T-helper 17 cell (primary cell): ENCODE data around the gene SCP2. TPM values are rescaled to one million over a fixed set of nuclear protein-coding genes. Genes with fewer than 3 reads are reported as not detected.

Experiments used
- ATAC-seq: fragments of 150-1000 bp; cut with Tn5 transposase; 2 replicates; pipeline ENCODE4 v1.10.0; 2021; ENCODE audit warnings: mild to moderate bottlenecking, moderate library complexity
- DNase-seq, 3 donors: peaks; one replicate each; pipeline versions ENCODE4 v3.0.0 to v3.0.0-alpha.2; 2020 to 2021
- H3K9me3 ChIP-seq: one replicate; pipeline ENCODE4 v1.7.0; 2013; ENCODE audit warnings: low read length, mild to moderate bottlenecking; ENCODE audit not compliant: control insufficient read depth, poor library complexity, severe bottlenecking
- H3K27ac Mint-ChIP-seq: one replicate; pipeline ENCODE4 v1.8.0; 2022; ENCODE audit warnings: mild to moderate bottlenecking, moderate library complexity, mixed read lengths
- H3K27me3 Mint-ChIP-seq: one replicate; pipeline ENCODE4 v1.8.0; 2022; ENCODE audit warnings: mixed read lengths
- H3K36me3 Mint-ChIP-seq: one replicate; pipeline ENCODE4 v1.8.0; 2022; ENCODE audit warnings: low read depth, mixed read lengths
- H3K4me1 Mint-ChIP-seq: one replicate; pipeline ENCODE4 v1.8.0; 2022; ENCODE audit warnings: mild to moderate bottlenecking, mixed read lengths
- H3K4me3 Mint-ChIP-seq: one replicate; pipeline ENCODE4 v1.8.0; 2022; ENCODE audit warnings: mild to moderate bottlenecking, moderate library complexity, mixed read lengths
- total RNA-seq, 4 donors: library from RNA in 2 of 4; stranded (reverse) in 2 of 4; gene quantifications; one replicate each; pipeline ENCODE4 v1.2.3 and lab custom pipeline; 2022 to 2026

SCP2 gene
- total RNA-seq, 2 donors from 2014 or later, result 55.2 to 60.6 TPM

DNA sequence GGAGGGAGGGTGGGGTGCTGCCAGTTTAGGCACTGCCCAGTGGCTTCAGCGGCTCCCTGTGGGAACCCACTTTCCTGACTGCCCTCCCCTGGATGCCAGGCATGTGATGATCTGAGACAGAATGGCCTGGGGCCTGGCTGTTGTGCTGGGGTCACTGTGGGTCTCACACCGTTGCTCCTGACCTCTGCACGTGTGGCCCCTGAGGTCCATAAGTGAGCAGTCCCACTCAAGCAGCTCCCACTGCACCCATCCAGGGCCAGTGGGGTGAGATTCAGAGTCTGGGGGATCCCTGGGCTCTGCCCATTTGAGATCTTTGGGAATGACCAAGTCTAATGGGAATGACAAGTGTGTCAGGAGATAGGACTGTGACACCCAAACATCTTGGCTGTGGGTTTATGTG lies 153.0 kb downstream of the SCP2 start:
- no peak for DNase-seq
- no peak for ATAC-seq
- Mint-ChIP-seq H3K36me3 (peaks cover 3% of the 10 kb centered on the region), H3K27me3 (peaks cover 20% of the 10 kb centered on the region), H3K4me3 (no peak overlapping the region), H3K27ac (no peak overlapping the region), H3K4me1 (peaks cover 10% of the 10 kb centered on the region)
- no peaks in the 10 kb centered on the region for H3K9me3 ChIP-seq

DNA sequence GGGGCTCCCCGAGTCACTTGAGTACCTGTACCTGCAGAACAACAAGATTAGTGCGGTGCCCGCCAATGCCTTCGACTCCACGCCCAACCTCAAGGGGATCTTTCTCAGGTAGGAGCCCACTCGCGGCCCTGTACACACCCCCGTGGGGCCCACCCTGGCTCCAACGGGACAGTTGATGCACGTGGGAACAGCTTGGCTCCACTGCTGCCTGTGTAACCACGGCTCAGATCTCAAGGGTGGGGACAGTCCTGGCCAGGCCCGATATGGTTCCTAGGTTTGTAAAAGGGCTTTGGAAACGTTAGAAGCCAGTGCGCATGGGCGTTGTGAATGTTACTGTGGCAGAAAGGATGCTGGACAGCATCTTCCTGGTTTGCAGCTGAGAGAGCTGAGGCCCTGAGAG lies 153.7 kb downstream of the SCP2 start:
- Mint-ChIP-seq H3K4me3 (no peak overlapping the region), H3K27ac (no peak overlapping the region), H3K4me1 (peaks cover 10% of the 10 kb centered on the region), H3K36me3 (peaks cover 3% of the 10 kb centered on the region), H3K27me3 (peaks cover 15% of the 10 kb centered on the region)
- no peaks in the 10 kb centered on the region for H3K9me3 ChIP-seq
- ATAC-seq (no peak), DNase-seq (no peak)

DNA sequence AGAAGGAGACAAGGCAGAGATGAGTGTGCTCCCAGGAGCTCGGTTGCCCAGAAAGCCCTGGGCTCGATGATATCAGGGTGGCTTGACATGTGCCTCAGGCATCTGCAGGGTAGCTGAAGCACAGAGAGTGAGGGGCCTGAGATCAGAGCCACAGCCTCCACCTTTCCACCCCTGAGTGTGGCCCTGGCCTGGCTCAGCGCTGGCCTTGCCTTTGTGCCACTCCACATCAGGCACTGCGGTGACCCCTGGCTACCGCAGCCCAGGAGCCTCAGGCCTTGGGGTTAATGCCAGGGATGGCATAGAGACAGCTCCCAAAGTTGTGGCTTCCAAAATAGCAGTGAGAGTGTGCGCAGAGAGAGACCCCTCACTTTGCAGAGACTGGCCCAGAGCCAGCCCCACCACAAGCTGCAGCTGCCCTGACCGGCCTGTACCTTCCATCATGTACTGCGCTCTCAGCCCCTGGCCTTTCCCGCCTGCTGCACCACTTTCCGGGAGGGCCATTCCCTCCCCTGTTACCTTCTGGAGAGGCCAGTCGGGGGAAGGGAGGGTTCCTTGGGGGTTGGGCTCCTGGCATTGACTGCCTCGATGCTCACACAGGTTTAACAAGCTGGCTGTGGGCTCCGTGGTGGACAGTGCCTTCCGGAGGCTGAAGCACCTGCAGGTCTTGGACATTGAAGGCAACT lies 154.4 kb downstream of the SCP2 start:
- ATAC-seq (no peak), DNase-seq (no peak)

DNA sequence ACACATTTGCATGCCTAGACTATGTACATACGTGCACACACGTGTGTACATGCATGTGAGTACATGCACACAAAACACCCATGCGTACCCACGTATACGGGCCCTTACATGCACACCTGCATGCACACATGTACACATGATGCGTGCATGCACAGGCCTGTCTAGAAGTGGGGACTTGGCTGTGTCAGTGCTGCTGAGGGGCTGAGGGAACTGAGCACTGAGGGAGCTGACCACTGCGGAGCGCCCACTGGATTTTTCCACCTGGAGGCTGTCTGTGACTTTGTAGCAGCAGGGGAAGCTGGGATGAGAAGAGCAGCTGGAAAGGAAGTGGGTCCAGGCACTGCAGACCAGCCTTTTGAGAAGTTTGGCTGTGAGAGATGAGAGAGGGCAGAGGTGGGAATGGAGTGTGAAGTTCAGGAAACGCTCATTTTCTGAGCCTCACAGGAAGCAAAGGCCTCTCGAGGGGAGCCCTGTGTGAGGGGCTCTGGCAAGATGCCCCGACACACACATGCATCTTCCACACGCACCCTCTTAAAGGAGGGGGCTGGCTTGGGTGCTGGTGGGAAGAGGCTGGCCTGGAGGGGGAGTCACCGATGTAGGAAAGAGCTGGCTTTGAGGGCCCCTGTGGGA lies 155.9 kb downstream of the SCP2 start:
- H3K4me1 Mint-ChIP-seq, result peaks cover 10% of the 10 kb centered on the region
- H3K36me3 Mint-ChIP-seq, result peaks cover 3% of the 10 kb centered on the region
- no peak for ATAC-seq
- peak overlapping the region; percentile 69 for H3K27ac Mint-ChIP-seq
- no peaks in the 10 kb centered on the region for H3K9me3 ChIP-seq
- no peak overlapping the region for H3K4me3 Mint-ChIP-seq
- no peak for DNase-seq
- peaks cover 15% of the 10 kb centered on the region for H3K27me3 Mint-ChIP-seq

More for the DNA sequence above, 154.4 kb downstream of the SCP2 start:
- Mint-ChIP-seq H3K36me3 (peaks cover 3% of the 10 kb centered on the region), H3K27ac (no peak overlapping the region), H3K27me3 (peaks cover 15% of the 10 kb centered on the region), H3K4me3 (no peak overlapping the region), H3K4me1 (peaks cover 10% of the 10 kb centered on the region)
- no peaks in the 10 kb centered on the region for H3K9me3 ChIP-seq

DNA sequence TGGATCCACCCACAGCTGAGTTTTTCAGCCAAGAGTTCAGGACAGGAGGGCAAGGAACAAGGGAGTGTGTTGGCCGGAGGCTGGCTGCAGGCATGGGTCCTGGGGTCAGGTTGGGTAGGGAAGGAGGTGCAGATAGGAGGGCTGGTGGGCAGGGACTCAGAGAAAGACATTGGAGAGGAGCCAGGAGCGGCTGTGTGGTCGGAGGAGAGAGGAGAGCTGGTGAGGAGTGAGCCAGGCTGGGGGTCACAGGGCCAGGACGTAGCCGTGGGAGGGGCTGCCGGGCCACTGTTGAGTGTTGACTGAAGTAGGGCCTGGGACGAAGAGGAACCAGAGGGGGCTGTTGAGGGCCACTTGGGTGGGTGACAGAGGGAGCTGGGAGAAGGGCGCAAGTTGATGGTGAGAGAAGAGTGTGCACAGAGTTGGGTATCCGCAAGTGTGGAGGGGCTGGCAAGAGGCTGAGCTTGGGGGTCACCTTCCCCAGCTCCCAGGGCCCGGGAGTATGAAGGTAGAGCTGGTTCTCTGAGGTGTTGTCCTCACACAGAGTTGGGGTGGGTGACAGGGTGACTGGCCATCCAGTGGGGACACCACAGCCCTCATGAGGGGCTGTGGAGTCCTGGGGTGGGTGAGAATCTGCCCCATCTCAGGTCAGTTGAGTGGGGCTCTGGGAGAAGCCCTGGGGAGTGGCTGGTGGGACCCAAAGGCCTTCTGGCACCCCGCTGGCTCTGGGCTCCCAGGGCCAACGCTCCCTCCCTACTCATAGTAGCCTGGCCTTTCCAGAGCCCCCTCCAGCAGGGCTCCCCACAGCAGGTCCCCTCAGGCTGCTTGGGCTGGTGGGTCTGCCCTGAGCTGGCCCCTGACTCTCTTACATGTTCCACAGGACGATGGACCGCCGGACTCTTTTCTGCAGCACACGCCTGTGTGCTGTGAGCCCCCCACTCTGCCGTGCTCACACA lies 156.8 kb downstream of the SCP2 start:
- Mint-ChIP-seq H3K27ac (peak overlapping the region; percentile 69), H3K4me3 (no peak overlapping the region), H3K4me1 (peaks cover 10% of the 10 kb centered on the region), H3K36me3 (peaks cover 3% of the 10 kb centered on the region), H3K27me3 (peaks cover 15% of the 10 kb centered on the region)
- DNase-seq (no peak), ATAC-seq (no peak)
- H3K9me3 ChIP-seq, result no peaks in the 10 kb centered on the region

DNA sequence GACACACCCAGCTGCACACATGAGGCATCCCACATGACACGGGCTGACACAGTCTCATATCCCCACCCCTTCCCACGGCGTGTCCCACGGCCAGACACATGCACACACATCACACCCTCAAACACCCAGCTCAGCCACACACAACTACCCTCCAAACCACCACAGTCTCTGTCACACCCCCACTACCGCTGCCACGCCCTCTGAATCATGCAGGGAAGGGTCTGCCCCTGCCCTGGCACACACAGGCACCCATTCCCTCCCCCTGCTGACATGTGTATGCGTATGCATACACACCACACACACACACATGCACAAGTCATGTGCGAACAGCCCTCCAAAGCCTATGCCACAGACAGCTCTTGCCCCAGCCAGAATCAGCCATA lies 157.5 kb downstream of the SCP2 start:
- Mint-ChIP-seq H3K27ac (no peak overlapping the region), H3K36me3 (peaks cover 3% of the 10 kb centered on the region), H3K4me3 (no peak overlapping the region), H3K27me3 (peaks cover 15% of the 10 kb centered on the region), H3K4me1 (peaks cover 10% of the 10 kb centered on the region)
- H3K9me3 ChIP-seq, result no peaks in the 10 kb centered on the region
- ATAC-seq (no peak), DNase-seq (no peak)

DNA sequence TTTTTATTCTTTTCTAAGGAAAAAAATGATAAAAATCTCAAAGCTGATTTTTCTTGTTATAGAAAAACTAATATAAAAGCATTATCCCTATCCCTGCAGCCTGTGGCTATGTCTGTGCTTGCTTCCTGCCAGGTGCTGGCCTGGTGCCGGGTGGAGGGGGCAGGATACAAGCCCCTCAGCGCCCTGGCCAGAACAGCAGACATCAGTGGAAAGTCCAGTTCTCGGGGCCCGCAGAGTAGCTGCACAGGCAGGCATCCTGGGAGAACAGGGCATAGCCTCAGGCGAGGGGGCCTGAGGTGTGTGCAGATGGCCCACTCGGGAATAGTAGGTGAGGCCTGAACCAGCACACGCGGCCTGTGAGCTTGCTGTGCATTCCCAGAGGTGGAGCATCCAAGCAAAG lies 158.3 kb downstream of the SCP2 start:
- H3K9me3 ChIP-seq, result no peaks in the 10 kb centered on the region
- DNase-seq, result no peak
- H3K27me3 Mint-ChIP-seq, result peaks cover 15% of the 10 kb centered on the region
- H3K36me3 Mint-ChIP-seq, result peaks cover 3% of the 10 kb centered on the region
- H3K4me1 Mint-ChIP-seq, result peaks cover 10% of the 10 kb centered on the region
- no peak overlapping the region for H3K4me3 Mint-ChIP-seq
- H3K27ac Mint-ChIP-seq, result no peak overlapping the region
- no peak for ATAC-seq

DNA sequence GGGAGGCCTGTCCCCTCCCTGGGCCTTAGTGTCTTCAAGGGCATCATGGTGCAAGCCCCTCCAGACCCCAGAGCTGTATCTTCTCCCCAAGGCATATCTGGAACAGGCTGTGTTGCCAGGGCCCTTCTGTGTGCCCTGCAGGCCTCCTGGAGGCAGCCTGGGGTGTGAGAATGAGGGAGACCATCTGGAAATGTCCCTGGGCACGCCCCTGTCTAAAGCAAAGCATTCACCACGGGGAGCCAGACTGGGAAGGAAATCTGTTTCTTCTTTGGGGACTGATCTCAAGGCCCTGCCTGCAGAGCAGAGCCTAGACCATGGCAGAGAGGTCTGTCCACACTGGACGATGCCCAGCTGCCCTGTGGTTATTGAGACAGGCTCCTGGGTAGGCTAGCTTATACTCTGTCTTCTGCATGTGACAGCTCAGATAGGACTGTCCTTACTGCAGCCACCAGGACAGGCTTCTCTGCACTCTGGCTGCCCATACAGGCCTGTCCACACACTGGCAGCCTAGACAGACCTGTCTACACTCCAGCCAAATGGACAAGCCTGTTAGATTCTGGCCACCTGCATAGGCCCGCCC lies 159.5 kb downstream of the SCP2 start:
- no peak for DNase-seq
- Mint-ChIP-seq H3K27ac (no peak overlapping the region), H3K4me3 (no peak overlapping the region), H3K27me3 (peaks cover 15% of the 10 kb centered on the region), H3K36me3 (peaks cover 3% of the 10 kb centered on the region), H3K4me1 (peaks cover 10% of the 10 kb centered on the region)
- ATAC-seq, result no peak
- no peaks in the 10 kb centered on the region for H3K9me3 ChIP-seq

DNA sequence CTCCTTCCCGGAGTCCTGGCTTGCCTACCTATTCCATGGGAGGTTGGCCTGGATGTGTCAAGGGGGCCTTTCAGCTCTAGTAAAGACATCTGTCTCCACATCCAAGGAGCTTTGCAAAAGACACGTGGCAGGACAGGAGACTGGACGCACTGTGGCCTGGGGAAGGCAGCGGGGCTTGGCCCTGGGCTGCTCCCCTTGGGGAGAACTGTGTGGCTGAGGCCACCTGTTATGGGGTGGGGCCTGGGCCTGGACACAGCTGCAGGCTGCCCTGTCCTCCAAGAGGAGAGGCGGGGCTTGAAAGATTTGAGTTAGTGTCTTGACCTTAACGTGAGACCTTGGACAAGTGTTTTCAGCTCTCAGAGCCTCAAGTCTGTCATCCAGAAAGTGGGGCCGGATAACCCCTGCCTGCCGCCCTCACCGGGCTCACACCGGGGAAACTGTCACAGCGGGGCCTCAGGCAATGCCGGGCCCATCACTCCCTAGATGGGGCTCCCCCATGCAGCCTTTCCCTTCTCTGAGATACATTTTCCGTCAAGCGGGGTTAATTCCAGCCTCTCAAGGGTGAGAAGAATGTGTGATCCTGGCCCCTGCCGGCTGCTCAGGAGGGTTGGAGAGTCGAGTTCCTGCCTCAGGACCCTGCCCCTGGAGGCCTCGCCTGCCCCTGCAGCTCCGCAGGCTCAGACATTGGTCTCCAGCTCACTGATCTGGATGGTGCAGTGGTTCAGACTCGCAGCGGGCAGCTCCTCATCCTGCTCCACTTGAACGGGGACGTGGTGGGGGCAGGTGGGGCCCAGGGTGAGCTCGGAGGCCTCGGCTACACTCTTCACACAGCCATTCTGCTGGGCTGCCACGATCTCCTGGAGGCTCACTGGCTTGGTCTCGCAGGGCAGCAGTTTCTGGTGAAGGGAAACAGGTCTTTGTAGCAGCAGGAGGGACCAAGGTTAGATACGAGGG lies 160.5 kb downstream of the SCP2 start:
- ATAC-seq (no peak), DNase-seq (no peak)
- peaks cover 15% of the 10 kb centered on the region for H3K27me3 Mint-ChIP-seq
- no peak overlapping the region for H3K4me3 Mint-ChIP-seq
- H3K4me1 Mint-ChIP-seq, result peaks cover 10% of the 10 kb centered on the region
- no peak overlapping the region for H3K27ac Mint-ChIP-seq
- no peaks in the 10 kb centered on the region for H3K9me3 ChIP-seq
- peaks cover 3% of the 10 kb centered on the region for H3K36me3 Mint-ChIP-seq

DNA sequence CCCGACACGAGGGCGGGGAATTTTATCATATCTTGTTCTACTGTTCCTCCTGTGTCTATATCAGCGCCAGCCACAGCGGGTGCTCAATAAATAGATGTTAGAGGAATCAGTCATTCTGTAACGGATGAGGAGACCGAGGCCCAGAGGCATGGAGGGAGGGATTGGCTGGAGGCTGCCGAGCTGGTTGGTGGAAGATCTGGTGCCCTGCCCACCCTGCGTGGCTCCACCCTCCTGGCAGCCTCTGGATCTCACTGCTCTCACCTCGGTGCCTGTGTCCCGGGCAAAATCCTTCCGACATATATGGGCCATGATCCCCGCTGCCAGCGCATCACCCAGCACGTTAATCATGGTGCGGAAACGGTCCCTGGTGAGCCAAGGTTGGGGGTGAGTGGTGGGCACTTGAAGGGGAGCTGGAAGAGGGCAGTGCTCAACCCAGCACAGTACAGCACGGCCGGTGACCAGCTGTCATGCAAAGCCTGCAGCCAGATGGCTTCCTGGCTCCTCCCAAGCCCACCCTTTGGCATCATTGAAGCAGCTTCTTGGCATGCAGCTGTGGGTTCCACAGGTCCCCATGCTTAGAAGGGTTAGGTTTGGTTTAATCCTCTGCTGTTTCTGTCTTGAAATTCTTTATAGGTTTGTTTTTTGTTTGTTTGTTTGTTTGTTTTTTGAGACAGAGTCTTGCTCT lies 161.7 kb downstream of the SCP2 start:
- DNase-seq (no peak), ATAC-seq (no peak)
- no peaks in the 10 kb centered on the region for H3K9me3 ChIP-seq
- Mint-ChIP-seq H3K27me3 (peaks cover 7% of the 10 kb centered on the region), H3K27ac (no peak overlapping the region), H3K4me1 (peaks cover 5% of the 10 kb centered on the region), H3K4me3 (no peak overlapping the region), H3K36me3 (peaks cover 3% of the 10 kb centered on the region)

DNA sequence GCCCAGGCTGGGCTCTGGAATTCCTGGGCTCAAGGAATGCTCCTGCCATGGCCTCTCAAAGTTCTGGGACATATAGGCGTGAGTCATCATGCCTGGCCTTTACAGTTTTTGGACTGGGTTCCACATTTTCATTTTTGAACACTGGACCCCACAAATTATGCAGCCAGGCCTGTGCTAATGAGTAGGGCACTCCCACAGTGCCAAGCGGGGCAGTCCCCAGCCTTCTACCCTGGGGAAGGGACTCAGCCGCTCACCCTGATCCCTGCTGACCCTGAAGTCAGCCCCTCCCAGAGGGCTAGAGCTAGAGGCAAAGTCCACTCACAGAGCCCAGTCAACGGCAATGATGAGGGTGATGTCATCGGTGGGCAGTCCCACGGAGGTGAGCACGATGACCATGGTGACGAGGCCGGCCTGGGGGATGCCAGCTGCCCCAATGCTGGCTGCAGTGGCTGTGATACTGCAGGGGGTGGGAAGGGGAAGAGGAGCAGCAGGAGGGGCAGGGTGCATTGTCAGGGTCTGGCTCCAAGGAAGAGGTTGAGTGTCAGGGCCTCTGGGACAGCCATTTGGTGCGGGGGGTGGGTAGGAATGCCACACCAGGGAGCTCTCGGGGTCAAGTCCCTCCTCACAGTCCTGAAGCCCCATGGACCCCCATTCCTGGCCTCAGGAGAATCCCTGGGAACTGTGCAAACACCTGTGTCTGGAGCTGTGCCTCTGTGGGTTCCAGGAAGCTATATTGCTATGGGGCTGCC lies 162.6 kb downstream of the SCP2 start:
- Mint-ChIP-seq H3K4me3 (no peak overlapping the region), H3K27ac (no peak overlapping the region), H3K36me3 (peaks cover 1% of the 10 kb centered on the region), H3K27me3 (peaks cover 2% of the 10 kb centered on the region), H3K4me1 (peaks cover 5% of the 10 kb centered on the region)
- H3K9me3 ChIP-seq, result no peaks in the 10 kb centered on the region
- DNase-seq (no peak), ATAC-seq (no peak)
